CD4-positive, alpha-beta T cell treated with Interleukin-4 for 1 hour (primary cell): Measurements from ENCODE around the gene OLFM2.
"Not testable (repeated sequence)": the region's sequence is repeated elsewhere in the genome, so short reads cannot be mapped to it uniquely, and the experiment has no call there.

ENCODE experiments used
- DNase-seq, 2 donors: peaks; one replicate each; pipeline ENCODE4 v3.0.0-alpha.2; 2020 to 2022

OLFM2 gene

DNA sequence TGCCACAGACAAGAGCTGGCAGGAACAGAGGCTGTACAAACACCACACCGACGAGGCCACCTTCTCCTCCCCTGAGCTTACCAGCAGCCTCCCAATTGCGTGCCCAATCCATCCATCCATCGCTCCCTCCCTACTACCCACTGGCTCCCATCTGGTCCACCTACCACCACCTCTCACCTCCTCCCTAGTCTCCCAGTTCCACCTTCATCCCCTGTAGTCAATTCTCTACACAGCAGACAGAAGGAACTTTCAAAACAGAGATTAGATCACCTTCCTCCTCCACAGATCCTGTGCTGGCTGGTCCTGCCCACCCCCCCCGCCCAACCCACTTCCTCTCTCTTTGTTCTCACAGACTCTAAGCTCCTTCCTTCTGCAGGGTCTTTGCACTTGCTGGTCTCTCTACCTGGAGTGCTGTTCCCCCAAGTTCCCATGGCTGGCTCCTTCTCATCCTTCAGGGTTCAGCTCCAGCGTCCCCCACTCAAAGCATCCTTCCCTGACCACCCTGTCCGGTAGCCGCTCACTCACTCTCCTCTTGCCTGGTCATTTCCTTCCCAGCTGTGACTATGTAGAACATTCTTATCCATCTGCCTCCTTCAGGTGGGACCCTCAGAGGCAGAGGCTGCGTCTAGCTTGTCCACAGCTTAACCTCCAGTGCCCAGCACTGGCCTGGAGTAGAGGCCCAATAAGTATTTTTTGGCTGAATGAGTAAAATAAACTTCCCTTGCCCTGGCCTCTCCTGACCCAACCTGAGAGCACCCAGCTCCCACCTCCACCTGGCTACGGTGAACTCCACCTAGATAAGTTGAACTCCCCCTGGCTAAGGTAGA, 78.2 kb downstream of the OLFM2 start:
- peak in 1 of 2 donors; percentile 53 for DNase-seq

DNA sequence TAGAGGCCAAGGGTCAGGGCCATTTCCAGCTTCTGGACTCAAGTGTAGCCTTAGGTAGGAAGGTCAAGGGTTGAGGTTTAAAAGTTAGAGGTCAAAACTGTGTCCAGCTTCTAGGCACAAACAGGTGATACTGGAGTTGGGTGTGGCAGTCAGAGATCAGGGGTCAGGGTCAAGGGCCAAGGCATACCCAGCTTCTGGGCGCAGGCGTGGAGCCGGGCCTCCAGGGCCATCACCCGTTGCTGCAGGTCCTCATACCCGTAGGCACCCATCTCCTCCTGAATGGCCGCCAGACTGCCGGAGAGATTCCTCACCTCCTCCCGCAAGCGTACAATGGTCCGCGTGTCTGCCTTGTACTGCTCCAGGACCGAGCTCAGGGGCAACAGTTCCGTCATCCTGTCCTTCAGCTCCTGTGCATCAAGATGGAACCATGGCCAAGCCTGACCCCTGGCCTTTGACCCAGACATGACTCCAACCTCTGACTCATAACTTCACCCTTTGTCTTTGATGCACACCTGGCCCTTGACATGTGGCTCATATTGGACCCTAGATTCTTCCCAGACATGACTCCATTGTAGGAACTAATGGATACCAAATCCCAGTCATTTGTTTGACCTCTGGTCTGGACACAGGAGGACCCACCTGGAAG, 79.1 kb downstream of the OLFM2 start:
- DNase-seq: no peak

DNA sequence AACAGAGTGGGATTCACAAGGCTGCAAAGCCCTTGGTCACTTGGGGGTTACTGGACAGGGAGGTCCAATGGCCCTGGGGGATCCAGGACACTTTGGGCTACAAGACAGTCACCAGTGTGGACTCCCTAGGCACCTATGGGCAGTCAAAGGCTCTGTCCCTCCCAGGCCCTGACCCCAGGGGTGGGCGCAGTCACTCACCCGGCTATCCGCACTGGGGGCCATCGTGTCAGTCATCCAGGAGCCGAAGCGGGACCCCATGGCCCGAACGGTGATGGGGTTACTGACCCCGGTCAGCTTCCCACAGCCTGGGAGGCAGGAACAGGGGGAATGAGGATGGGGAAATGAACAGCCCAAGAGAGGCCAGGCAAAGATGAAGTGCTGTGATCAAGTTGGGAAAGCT, 79.7 kb downstream of the OLFM2 start:
- no peak for DNase-seq

DNA sequence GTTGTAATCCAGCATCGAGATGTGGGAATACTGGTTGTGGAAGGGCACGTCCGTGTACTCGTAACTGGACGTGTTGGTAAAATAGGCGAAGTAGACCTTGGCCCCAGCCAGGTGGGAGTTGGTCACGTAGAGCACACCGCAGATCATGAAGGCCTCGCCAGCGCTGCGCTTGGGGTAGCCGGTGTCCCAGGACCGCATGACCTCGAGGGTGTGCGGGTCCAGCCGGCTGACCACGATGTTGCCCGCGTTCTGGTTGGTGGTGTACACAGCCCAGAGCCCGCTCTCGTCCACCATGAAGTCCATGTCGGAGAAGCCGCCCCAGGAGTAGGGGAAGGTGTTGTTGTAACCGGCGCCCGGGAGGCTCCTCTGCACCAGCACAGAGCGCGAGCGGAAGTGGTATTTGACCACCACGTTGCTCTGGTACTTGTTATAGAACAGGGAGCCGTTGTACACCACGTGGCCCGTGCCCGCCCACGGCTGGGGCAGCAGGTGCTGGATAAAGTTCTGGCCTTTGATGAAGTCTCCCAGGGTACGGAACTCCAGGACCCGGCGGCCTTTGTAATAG, 82.0 kb downstream of the OLFM2 start:
- DNase-seq: no peak

DNA sequence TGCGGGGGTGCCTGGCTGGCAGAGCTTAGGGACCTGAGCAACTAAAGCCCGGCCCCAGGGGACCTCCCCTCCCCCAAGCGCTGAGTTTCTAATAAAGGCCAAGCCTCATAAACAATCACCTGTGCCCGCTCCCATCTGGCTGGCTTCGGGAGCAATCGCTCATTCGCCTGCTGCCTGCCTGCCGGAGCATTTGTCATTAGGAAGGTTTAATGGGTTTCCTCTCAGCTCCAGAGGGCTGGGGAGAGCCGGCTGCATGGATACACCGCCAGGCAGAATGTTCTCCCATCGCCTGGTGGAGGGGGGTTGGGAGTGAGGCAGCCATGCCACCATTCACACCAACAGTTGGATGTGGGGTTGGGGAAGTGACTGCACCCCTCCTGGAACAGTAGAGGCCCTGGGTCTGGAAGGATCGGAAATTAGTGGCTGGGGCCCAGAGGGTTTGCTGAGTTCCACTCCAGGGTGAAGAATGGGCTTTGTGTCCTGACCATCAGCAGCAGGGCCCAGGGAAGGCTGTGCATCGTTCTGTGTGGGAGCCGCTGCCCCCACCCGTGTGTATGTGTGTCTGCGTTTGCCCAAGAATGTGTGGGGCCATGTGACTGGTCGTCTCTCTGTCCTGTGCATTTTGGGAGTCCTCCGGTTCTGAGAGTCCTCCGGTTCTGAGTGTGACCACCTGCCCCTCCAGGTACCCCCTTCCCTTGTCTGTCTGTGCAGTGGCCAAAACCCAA, 85.9 kb downstream of the OLFM2 start:
- DNase-seq: no peak

DNA sequence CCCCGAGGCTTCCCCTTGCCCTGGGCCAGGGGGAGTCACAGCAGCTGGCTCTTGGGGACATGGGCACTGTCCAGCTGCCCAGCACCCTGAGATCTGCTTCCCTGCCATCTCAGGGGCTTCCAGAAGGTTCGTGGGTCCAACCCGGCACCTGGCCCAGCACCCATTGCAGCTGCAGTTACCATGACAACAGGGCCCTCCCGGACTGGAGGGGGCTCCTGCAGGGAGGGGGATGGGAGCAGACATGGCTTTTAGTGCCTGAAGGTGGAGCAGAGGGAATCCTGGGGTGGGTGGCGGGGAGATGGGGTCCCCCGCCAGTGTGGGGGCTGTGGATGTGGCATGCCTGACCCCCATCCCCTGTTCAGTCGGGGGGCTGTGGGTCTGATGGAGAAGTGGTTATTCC, 86.5 kb downstream of the OLFM2 start:
- DNase-seq: no peak

DNA sequence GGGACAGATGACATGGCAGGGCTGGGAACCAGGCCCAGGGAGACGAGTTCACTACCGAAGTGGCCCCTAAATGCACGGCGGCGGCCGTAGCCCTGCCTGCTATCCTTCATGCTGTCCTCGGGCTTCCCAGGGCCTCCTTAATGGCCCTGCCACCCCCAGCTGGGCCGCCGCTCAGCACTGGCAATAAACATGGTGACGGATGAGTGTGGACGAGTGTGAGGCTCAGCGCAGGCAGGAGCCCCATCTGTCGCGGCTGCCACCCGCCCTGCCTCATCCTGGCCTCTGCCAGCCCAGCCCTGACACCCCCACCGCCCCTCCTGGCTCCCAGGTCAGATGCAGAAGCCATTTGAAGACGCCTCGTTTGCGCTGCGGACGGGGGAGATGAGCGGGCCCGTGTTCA, 87.6 kb downstream of the OLFM2 start:
- no peak for DNase-seq

DNA sequence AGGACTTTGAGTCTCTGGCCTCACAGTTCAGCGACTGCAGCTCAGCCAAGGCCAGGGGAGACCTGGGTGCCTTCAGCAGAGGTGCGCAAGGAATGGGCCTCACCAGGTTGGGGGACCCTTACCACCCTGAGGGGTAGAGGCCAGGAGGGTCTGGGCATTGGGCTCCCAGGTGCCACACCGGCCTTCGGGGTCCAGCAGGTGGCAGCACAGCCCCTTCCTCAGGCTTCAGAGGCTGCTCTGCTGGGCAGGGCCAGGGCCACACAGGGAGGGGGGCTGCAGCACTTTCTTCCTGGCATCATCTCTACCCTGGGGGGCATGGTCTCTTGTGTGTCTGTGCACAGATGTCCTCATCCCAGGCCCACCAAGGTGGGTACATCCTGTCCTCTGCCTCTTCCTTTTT, 88.3 kb downstream of the OLFM2 start:
- DNase-seq: peak; percentile 47 to 52

DNA sequence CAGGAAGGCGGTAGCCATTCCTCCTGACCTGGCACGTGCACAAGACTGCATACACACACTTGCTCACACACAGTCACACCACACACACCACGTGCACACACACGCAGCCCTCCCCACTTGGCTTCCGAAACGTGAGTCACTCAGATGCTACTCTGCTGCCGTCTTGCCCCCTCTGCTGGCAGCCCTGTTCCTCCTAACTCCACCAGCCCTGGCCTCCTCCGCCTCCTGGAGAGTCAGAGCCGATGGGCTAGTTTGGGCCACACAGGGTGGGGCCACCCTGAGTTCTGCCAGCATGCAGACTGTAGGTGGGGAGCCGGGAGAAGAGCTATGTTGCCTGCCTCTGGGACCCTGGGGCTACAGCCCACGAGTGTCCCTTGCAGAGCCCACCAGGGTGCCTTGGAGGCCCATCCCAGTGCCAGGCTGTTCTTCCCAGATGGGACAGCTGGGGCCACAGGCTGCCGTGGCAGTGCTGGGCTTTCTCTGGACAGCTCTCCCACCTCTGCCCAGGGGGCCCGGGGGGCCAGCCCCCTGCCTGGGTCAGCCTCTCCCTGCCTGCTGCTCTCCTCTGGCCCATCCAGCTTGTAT, 89.1 kb downstream of the OLFM2 start:
- DNase-seq: peak; percentile 25 to 29

DNA sequence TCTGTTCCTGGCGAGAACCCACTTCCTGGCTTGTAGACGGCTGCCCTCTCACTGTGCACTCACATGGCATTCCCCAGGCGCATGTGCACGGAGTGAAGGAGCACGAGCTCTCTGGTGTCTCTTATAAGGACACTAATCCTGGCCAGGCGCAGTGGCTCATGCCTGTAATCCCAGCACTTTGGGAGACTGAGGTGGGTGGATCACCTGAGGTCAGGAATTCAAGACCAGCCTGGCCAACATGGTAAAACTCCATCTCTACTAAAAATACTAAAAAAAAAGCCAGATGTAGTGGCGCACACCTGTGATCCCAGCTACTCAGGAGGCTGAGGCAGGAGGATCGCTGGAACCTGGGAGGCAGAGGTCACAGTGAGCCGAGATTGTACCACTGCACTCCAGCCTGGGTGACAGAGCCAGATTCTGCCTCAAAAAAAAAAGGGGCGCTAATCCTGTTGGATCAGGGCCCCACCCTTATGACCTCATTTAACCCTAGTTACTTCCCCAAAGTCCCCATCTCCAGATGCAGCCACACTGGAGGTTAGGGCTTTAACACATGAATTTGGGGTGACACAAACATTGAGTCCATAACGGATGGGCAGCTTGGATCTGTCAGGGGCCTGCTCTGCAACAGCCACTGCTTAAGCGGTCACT, 92.6 kb downstream of the OLFM2 start:
- not testable (repeated sequence) for DNase-seq

DNA sequence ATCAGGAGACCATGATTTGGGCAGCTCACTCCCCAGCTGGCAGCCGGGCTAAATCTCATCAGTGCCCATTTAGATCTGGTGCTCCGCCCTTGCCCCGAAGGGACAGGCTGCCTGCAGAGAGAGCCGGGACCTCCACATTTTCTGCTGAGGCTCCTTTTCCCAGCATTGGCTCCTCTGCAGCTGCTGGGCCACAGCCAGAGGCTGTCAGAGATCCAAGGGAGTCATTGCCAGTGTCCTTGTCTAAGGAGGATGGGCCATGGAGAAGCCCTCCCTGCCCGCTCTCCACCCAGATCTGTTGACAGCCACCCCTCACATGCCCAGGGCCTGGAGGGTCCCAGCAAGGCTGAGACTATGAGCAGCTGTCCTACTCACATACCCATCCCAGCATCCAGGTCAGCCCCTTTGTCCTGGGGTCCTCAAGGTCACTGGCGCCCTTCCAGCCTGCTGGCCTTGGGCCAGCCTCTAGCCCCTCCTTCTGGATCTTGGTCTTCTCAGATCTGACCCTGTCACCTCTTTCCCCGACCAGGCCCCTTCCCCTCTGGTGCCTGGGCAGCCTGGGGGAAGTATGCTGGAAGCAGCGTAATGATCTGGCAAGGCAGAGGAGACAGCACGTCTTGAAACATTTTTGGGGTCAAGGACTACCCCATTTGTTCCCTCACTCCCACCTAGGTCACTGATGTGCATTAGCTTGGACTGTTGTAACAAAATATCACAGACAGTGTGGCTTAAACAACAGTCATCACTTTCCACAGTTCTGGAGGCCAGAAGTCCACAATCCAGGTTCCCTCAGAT, 93.3 kb downstream of the OLFM2 start:
- DNase-seq: no peak

DNA sequence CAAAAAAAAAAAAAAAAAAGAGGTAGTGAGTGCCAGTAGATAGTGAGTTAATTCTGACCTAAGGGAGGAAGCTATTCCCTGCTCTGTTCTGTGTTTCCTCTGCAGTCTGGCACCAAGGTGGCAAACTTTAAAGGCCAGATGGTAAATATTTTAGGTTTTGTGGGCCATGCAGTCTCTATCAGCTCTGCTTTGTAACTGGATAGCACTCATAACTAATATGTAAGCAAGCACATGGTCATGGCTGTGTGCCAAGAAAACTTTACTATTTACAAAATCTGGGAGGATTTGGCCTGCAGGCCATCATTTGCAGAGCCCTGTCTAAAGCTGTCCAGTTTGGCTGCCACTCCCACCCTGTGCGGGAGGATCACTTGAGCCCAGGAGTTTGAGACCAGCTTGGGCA, 96.9 kb downstream of the OLFM2 start:
- DNase-seq: no peak

DNA sequence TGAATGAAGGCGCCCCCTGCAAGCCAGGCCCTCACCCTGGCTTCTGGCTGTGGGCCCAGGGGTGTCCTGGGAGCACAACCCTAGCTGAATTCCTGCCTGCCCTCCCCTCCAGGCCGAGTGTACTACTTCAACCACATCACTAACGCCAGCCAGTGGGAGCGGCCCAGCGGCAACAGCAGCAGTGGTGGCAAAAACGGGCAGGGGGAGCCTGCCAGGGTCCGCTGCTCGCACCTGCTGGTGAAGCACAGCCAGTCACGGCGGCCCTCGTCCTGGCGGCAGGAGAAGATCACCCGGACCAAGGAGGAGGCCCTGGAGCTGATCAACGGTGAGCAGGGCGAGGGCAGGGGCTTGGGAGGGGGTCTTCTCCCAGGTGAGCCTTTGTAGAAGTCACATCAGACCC, 98.0 kb downstream of the OLFM2 start:
- no peak for DNase-seq

DNA sequence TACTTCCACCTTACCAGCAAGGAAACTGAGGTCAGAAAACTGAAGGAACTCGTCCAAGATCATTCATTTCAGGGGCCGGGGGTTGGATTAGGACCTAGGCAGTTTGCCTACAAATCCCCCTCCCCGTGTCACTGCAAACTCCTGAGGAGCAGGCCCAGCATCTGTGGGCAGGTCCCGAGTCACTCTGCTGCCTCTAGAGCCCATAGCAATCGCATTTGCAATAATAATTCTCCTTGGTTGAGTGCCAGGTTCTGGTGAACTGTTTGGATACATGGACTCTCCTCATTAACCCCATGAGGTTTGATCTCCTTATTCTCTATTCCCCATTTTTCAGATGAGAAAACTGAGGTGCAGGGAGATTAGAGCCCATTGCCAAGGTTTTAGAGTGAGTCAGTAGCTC, 100.3 kb downstream of the OLFM2 start:
- no peak for DNase-seq

DNA sequence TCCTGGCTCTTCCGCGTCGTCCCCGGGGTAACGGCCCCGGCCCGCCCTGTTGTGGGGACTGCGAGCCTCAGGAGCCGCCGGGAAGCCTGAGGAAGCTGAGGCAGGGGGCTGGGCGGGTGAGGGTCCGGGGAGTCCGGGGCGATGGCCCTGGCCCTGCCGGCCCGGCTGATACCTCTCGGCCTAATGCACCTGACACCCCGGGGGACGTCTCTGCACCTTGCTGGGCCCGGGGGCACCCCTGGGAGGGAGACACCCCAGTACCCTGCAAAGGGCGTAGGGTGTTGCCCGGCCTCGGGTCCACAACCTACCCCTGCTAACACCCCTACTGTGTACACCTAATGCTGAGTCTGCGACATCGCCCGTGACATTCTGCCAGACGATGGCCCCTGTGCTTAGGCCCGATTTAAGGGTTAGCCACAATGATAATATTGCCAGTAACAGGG, 100.8 kb downstream of the OLFM2 start:
- no peak for DNase-seq

DNA sequence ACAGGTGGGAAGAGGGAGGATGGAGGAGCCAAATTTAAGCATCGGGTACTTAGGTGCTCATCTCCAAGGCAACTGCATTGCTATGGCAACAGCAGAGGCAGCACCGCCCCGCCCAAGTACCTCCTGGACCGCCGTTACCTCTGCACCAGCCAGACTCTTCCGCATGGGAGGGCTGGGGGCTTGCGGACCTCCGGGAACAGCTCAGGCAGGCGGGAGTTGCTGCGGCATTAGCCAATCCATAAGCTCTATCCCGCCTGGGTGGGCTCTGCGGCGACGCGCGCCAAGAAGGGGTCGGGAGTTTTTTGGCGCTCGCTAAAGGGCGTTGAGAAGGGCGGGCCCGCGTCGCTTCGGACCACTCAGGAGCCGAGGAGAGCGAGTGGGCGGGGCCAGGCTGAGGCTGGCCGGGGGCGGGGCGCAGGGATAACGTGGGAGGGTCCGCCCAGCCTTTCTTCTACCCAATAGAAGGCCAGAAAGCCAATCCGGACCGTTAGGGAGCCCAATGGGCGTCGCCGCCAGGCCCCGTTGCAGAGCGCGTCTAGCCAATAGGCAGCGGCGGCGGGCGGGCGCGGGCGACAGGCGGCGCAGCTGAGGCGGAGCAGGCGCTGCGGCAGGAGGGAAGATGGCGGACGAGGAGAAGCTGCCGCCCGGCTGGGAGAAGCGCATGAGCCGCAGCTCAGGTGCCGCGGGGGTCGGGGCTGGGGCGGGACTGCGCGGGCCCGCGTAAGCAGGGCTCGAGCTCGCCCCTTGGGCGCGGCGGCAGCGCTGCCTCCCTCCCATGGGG, 101.4 kb downstream of the OLFM2 start, which contains the start of gene PIN1:
TSS of gene PIN1 (plus strand) at position 593 of the 781 bp plus-strand sequence. CDS start at position 620, 27 bp downstream.
- DNase-seq: peak; percentile 99

DNA sequence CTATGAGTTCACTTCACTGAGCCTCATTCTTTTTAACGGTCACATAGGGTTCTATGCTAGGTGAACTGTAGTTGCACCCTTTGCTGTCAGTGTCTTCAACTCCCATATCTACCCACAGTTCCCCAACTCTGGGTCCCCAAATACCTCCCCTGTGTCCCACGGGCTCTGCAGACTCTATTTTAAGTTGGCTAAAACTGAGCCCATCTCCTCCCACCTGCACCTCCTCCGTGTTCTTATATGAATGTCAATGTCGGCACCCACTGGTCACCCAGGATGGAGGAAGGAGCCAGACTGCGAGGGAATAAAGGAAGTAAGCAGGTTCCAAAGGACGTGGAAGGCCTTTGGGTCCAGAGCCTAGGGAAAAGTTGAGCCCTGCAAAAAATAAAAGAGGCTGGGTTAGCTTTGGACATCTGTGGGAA, 102.0 kb downstream of the OLFM2 start:
- DNase-seq: no peak

DNA sequence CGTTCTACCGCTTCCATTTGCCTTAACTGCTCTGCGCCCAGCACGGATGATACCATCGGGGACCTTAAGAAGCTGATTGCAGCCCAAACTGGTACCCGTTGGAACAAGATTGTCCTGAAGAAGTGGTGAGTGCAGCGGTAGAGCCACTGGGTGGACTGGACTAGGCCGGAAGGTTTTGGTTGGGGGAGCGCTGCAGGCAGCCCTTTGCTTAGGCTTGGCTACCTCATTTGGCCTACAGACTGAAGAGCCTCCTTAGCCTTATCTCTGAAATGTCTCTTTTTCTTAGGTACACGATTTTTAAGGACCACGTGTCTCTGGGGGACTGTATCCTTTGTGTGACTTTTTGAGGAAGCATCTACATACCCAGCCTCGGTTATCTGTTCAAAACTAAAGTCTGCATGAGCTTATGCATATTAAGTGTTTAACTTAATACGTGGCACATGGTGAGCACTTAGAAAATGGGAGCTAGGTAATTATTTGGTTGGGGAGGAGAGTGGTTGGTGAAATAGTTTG, 107.7 kb downstream of the OLFM2 start:
- DNase-seq: no peak

DNA sequence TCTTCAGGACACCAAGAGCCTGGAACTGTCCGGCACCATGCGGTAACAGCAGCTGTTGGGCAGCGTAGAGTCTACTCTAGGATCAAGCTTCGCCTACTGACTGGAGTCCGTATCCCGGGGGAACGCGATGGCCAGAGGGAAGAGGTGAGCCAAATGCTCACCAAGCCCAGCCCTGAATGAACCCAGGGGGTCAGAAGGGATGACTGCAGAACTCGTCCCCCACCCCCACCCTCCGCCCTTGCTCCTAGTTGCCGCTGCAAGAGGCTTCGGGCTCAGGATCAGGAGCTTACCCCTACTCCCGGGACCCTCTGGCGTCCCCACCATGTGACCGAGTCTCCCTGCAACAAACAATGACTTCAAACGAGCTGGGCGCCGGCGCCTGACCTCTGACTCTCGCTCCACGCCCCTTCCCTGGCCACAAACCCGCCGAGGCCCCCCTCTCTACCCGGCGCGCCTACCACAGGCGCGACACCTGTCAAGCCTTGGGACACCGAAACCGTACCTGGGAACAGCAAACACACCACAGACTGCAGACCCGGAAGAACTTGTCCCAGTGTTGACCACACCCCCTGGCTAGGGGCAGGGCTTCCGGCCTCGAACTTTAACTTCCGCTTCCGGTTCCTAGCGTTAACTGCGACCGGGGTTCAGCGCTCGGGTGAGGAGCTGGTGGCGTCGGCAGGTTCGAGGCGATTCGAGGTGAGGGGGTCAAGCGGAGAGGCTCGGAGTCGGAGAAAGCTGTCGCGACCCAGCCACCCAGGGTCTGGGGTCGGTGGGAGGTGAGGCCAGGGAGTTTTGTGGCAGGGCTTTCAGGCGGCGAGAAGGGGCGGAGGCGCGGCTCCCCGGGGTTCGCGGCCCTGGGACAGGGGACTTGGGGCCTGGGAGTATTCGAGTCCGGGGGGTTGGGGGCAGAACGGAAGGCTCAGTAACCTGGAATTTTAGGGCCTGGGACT, 108.8 kb downstream of the OLFM2 start, which contains the start of gene UBL5:
TSS of gene UBL5 (plus strand) at position 630 of the 950 bp plus-strand sequence. CDS start 420 bp downstream, outside the sequence.
- peak; percentile 91 to 94 for DNase-seq
